ENCODE results near the gene DNAH17.
A peak's percentile ranks its signal among the peaks of the same experiment; 100 is the strongest.

GRCh38 chr17:78488867-78489634 lies 88.1 kb downstream of the DNAH17 start:
- TF ChIP-seq CTCF (IDR thresholded peaks at IDR 0.05) (peak in 1 of 6 experiments; percentile 23), POLR2A (IDR thresholded peaks at IDR 0.05) (no peak)

Data from esophagus squamous epithelium (tissue), 4 donors.